Measurements from ENCODE around the gene MCCC1.

GRCh38 chr3:183013074-183013473, 86.2 kb downstream of the MCCC1 start:
- TF ChIP-seq CTCF (IDR thresholded peaks at IDR 0.05) (no peak), EP300 (IDR thresholded peaks at IDR 0.05) (no peak)

Measured in gastroesophageal sphincter (tissue), 3 donors.